AG08395 (cell line): ENCODE data around the gene TCF3.
"Not testable (repeated sequence)": the region's sequence is repeated elsewhere in the genome, so short reads cannot be mapped to it uniquely, and the experiment has no call there.

Experiments used
- DNase-seq: peaks from one replicate; pipeline ENCODE4 v3.0.0; 2012; ENCODE audit warnings: mixed read lengths, low spot score

Gene TCF3

GRCh38 chr19:1650650-1651567 lies 1.5 kb downstream of the TCF3 start:
- no peak for DNase-seq

GRCh38 chr19:1649706-1650649 lies 2.4 kb downstream of the TCF3 start:
- DNase-seq: no peak

GRCh38 chr19:1648920-1649541 lies 3.4 kb downstream of the TCF3 start:
- no peak for DNase-seq

- DNase-seq: no peak
These were observed 4.0 kb downstream of the TCF3 start for GRCh38 chr19:1648459-1648849.

GRCh38 chr19:1647501-1648458 lies 4.6 kb downstream of the TCF3 start:
- DNase-seq: no peak

GRCh38 chr19:1646659-1647453 lies 5.6 kb downstream of the TCF3 start:
- no peak for DNase-seq

- no peak for DNase-seq
These were observed 6.3 kb downstream of the TCF3 start for GRCh38 chr19:1646149-1646548.

GRCh38 chr19:1645299-1645698 lies 7.1 kb downstream of the TCF3 start:
- DNase-seq: no peak

GRCh38 chr19:1644070-1644469 lies 8.3 kb downstream of the TCF3 start:
- DNase-seq: no peak

GRCh38 chr19:1640893-1641448 lies 11.4 kb downstream of the TCF3 start:
- not testable (repeated sequence) for DNase-seq

- no peak for DNase-seq
These were observed 15.8 kb downstream of the TCF3 start for GRCh38 chr19:1636325-1637236.

GRCh38 chr19:1634938-1635243 lies 17.5 kb downstream of the TCF3 start:
- DNase-seq: no peak

GRCh38 chr19:1634242-1634937 lies 18.0 kb downstream of the TCF3 start:
- DNase-seq: no peak

GRCh38 chr19:1633269-1633826 lies 19.1 kb downstream of the TCF3 start:
- no peak for DNase-seq

- DNase-seq: no peak
These were observed 19.8 kb downstream of the TCF3 start for GRCh38 chr19:1632462-1633268.

GRCh38 chr19:1631557-1632100 lies 20.8 kb downstream of the TCF3 start:
- no peak for DNase-seq

- no peak for DNase-seq
These were observed 21.6 kb downstream of the TCF3 start for GRCh38 chr19:1630811-1631210.
